WTC11 (cell line): ENCODE measurements around the gene BANF2.

ENCODE experiments used
- E2F4 ChIP-seq: sonication (generic); formaldehyde crosslinking; IDR thresholded peaks from 2 replicates; pipeline ENCODE4 v1.8.1; 2022; ENCODE audit warnings: low read depth, mild to moderate bottlenecking, moderate library complexity, missing genetic modification reagents, borderline replicate concordance
- FOXK1 ChIP-seq: sonication (generic); formaldehyde crosslinking; IDR thresholded peaks from 2 replicates; pipeline ENCODE4 v1.8.0; 2022; ENCODE audit warnings: mild to moderate bottlenecking, moderate library complexity, missing genetic modification reagents
- FOXP1 ChIP-seq: sonication (generic); formaldehyde crosslinking; IDR thresholded peaks from 2 replicates; pipeline ENCODE4 v1.8.0; 2022; ENCODE audit warnings: missing genetic modification reagents, mild to moderate bottlenecking, moderate library complexity, borderline replicate concordance
- SP1 ChIP-seq: sonication (generic); formaldehyde crosslinking; conservative IDR thresholded peaks from 2 replicates; pipeline ENCODE4 v1.8.1; 2022; ENCODE audit warnings: missing genetic modification reagents
- ZNF512 ChIP-seq: sonication (generic); formaldehyde crosslinking; IDR thresholded peaks from 2 replicates; pipeline ENCODE4 v1.8.1; 2022; ENCODE audit warnings: missing genetic modification reagents, borderline replicate concordance
- TF ChIP-seq, protein P1 (sequence below): fragments of 200-600 bp; IDR thresholded peaks from 2 replicates; pipeline ENCODE4 v1.8.0; 2022; ENCODE audit warnings: antibody characterized with exemption
- TF ChIP-seq, protein P2 (sequence below): sonication (generic); formaldehyde crosslinking; conservative IDR thresholded peaks from 2 replicates; pipeline ENCODE4 v1.8.1; 2022; ENCODE audit warnings: mild to moderate bottlenecking, missing genetic modification reagents
- TF ChIP-seq, protein P3 (sequence below): sonication (generic); formaldehyde crosslinking; IDR thresholded peaks from 2 replicates; pipeline ENCODE4 v1.8.1; 2023; ENCODE audit warnings: mild to moderate bottlenecking, missing genetic modification reagents, borderline replicate concordance

DNA sequence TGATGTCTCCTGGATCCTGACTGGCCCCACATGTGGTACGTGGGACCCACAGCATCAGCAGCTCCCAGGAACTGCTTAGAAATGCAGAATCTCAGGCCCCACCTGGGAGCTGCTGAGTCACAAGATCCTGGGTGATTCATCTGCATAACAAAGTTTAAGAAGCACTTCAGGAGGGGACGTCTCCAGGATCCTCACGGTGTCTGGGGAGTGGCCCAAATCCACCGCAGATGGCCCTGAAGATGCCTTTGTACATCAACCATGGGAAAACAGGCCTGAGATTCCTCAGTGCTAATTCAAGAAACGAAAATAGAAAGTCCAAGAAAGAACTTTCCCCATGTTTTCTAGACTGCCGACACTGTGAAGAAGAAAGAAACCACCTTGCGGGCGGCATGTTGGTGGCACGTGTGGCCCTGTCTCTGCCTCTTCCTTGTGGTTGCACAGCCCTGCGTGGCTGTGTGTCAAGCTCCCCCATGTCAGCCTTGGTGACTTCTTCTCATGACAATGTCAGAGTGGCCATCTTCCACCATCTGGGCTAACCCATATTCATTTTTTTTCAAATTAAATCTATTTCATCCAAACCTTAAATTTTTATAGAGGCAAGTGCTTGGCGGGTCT, 43.8 kb upstream of the BANF2 start:
- TF ChIP-seq, protein P1, sequence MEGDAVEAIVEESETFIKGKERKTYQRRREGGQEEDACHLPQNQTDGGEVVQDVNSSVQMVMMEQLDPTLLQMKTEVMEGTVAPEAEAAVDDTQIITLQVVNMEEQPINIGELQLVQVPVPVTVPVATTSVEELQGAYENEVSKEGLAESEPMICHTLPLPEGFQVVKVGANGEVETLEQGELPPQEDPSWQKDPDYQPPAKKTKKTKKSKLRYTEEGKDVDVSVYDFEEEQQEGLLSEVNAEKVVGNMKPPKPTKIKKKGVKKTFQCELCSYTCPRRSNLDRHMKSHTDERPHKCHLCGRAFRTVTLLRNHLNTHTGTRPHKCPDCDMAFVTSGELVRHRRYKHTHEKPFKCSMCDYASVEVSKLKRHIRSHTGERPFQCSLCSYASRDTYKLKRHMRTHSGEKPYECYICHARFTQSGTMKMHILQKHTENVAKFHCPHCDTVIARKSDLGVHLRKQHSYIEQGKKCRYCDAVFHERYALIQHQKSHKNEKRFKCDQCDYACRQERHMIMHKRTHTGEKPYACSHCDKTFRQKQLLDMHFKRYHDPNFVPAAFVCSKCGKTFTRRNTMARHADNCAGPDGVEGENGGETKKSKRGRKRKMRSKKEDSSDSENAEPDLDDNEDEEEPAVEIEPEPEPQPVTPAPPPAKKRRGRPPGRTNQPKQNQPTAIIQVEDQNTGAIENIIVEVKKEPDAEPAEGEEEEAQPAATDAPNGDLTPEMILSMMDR = no peak
- TF ChIP-seq SP1 (no peak), FOXK1 (CRISPR knock-in tag) (no peak), ZNF512 (no peak), E2F4 (no peak), FOXP1 (CRISPR knock-in tag) (no peak)
- TF ChIP-seq, protein P2, sequence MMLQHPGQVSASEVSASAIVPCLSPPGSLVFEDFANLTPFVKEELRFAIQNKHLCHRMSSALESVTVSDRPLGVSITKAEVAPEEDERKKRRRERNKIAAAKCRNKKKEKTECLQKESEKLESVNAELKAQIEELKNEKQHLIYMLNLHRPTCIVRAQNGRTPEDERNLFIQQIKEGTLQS = no peak
- TF ChIP-seq, protein P3, sequence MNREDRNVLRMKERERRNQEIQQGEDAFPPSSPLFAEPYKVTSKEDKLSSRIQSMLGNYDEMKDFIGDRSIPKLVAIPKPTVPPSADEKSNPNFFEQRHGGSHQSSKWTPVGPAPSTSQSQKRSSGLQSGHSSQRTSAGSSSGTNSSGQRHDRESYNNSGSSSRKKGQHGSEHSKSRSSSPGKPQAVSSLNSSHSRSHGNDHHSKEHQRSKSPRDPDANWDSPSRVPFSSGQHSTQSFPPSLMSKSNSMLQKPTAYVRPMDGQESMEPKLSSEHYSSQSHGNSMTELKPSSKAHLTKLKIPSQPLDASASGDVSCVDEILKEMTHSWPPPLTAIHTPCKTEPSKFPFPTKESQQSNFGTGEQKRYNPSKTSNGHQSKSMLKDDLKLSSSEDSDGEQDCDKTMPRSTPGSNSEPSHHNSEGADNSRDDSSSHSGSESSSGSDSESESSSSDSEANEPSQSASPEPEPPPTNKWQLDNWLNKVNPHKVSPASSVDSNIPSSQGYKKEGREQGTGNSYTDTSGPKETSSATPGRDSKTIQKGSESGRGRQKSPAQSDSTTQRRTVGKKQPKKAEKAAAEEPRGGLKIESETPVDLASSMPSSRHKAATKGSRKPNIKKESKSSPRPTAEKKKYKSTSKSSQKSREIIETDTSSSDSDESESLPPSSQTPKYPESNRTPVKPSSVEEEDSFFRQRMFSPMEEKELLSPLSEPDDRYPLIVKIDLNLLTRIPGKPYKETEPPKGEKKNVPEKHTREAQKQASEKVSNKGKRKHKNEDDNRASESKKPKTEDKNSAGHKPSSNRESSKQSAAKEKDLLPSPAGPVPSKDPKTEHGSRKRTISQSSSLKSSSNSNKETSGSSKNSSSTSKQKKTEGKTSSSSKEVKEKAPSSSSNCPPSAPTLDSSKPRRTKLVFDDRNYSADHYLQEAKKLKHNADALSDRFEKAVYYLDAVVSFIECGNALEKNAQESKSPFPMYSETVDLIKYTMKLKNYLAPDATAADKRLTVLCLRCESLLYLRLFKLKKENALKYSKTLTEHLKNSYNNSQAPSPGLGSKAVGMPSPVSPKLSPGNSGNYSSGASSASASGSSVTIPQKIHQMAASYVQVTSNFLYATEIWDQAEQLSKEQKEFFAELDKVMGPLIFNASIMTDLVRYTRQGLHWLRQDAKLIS (CRISPR knock-in tag) = no peak
